DOHH2 (cell line): ENCODE data around the gene HK2.

ENCODE experiments used
- H3F3A ChIP-seq: fragments of 200-600 bp; sonication (generic), shearing (Covaris generic); 2 replicates; pipeline ENCODE4 v1.6.0; 2016; ENCODE audit warnings: antibody characterized with exemption, mild to moderate bottlenecking; ENCODE audit not compliant: control insufficient read depth, insufficient read depth
- H3K27ac ChIP-seq: fragments of 200-600 bp; sonication (generic); 2 replicates; pipeline ENCODE4 v1.5.1; 2014; ENCODE audit warnings: low read depth, mild to moderate bottlenecking, low read length, moderate library complexity
- H3K27me3 ChIP-seq: fragments of 200-600 bp; sonication (generic); 2 replicates; pipeline ENCODE4 v1.6.1; 2014; ENCODE audit warnings: mild to moderate bottlenecking, low read length, mixed read lengths; ENCODE audit not compliant: control insufficient read depth
- H3K36me3 ChIP-seq: fragments of 200-600 bp; sonication (generic); 2 replicates; pipeline ENCODE4 v1.6.1; 2014; ENCODE audit warnings: mild to moderate bottlenecking, low read length, moderate library complexity, mixed read lengths; ENCODE audit not compliant: control insufficient read depth
- H3K4me1 ChIP-seq: fragments of 200-600 bp; sonication (generic); 2 replicates; pipeline ENCODE4 v1.6.1; 2014; ENCODE audit warnings: mild to moderate bottlenecking, low read length, mixed read lengths; ENCODE audit not compliant: control insufficient read depth
- H3K4me2 ChIP-seq: fragments of 200-600 bp; sonication (generic); 2 replicates; pipeline ENCODE4 v1.6.0; 2014; ENCODE audit warnings: mild to moderate bottlenecking, low read length, moderate library complexity
- H3K4me3 ChIP-seq: fragments of 200-600 bp; sonication (generic); 2 replicates; pipeline ENCODE4 v1.5.1; 2014; ENCODE audit warnings: mild to moderate bottlenecking, low read length, mixed read lengths
- H3K79me2 ChIP-seq: fragments of 200-600 bp; sonication (generic); 2 replicates; pipeline ENCODE4 v1.6.1; 2014; ENCODE audit warnings: mild to moderate bottlenecking, low read length, mixed read lengths; ENCODE audit not compliant: control insufficient read depth
- H3K9me2 ChIP-seq: fragments of 200-600 bp; sonication (generic); replicated peaks from 2 replicates; pipeline ENCODE4 v1.6.1; 2014; ENCODE audit warnings: mild to moderate bottlenecking, low read length, mixed read lengths; ENCODE audit not compliant: control insufficient read depth
- H3K9me3 ChIP-seq: fragments of 200-600 bp; sonication (generic); 2 replicates; pipeline ENCODE4 v1.6.1; 2014; ENCODE audit warnings: antibody characterized with exemption, low read length, mixed read lengths; ENCODE audit not compliant: control insufficient read depth, insufficient read depth
- H4K20me1 ChIP-seq: fragments of 200-600 bp; sonication (generic); 2 replicates; pipeline ENCODE4 v1.6.0; 2014; ENCODE audit warnings: low read depth, mild to moderate bottlenecking, antibody characterized with exemption, low read length, moderate library complexity; ENCODE audit not compliant: control insufficient read depth, insufficient read depth
- CTCF ChIP-seq: fragments of 200-600 bp; sonication (generic); IDR thresholded peaks from one replicate; pipeline ENCODE4 v1.5.1; 2014; ENCODE audit warnings: antibody characterized with exemption, mild to moderate bottlenecking, low read depth, low read length; ENCODE audit not compliant: poor library complexity, severe bottlenecking
- EZH2phosphoT487 ChIP-seq: fragments of 200-600 bp; sonication (generic); IDR thresholded peaks from 2 replicates; pipeline ENCODE4 v1.6.1; 2017; ENCODE audit warnings: borderline replicate concordance, mild to moderate bottlenecking, antibody characterized with exemption, low read length, moderate library complexity, mixed read lengths

HK2 gene

GRCh38 chr2:74806355-74806839 is 27.5 kb upstream of the HK2 start:
- Histone ChIP-seq H3K9me3 (no peaks in the 10 kb centered on the region), H3F3A (no peaks in the 10 kb centered on the region), H3K27ac (no peak overlapping the region), H3K27me3 (peaks cover 3% of the 10 kb centered on the region), H3K79me2 (no peaks in the 10 kb centered on the region), H3K4me1 (no peaks in the 10 kb centered on the region; the same call in 1 of the 2 replicates), H3K36me3 (no peaks in the 10 kb centered on the region), H3K4me2 (no peak overlapping the region), H3K9me2 (no peaks in the 10 kb centered on the region), H4K20me1 (no peaks in the 10 kb centered on the region), H3K4me3 (no peak overlapping the region)
- TF ChIP-seq CTCF, result no peak
- no peak for TF ChIP-seq EZH2phosphoT487

GRCh38 chr2:74806920-74807319 is 27.0 kb upstream of the HK2 start:
- Histone ChIP-seq H3K9me2 (no peaks in the 10 kb centered on the region), H3F3A (no peaks in the 10 kb centered on the region), H3K27me3 (peaks cover 5% of the 10 kb centered on the region), H3K27ac (no peak overlapping the region), H3K79me2 (no peaks in the 10 kb centered on the region), H3K36me3 (no peaks in the 10 kb centered on the region), H3K4me2 (no peak overlapping the region), H3K4me3 (no peak overlapping the region), H3K9me3 (no peaks in the 10 kb centered on the region), H4K20me1 (no peaks in the 10 kb centered on the region), H3K4me1 (no peaks in the 10 kb centered on the region; the same call in 1 of the 2 replicates)
- TF ChIP-seq CTCF, result no peak
- TF ChIP-seq EZH2phosphoT487, result no peak

DNA sequence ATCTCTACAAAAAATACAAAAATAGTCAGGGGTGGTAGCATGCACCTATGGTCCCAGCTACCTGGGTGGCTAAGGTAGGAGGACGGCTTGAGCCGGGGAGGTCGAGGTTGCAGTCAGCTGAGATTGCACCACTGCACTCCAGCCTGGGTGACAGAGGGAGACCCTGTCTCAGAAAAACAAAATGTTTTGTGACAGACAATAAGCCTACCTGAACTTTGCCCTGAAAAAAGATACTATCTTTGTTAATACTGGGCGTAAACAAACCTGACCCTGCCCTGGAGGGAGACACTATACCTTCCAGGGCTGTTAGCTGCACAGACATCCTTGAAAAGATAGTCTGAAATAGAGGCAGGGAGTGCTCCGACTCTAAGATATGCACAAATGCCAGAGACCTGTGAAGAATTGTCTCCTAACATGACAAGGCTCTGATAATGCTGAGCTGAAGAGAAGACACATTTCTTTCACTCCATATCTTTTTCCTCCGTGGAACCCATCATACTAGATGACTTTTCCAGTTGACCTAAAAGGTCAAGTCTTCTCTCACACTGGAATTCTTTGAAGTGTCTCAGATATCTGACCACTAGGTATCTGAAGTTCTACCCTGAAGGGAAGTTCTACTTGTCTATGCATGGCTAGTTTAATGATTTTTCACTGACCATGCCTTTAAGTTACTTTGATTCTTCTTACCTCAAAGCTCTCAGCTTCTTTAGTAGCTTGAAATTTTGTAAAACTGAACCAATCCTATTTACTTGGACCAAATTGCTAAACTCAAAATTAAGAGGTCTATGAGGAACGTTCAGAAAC is 20.9 kb upstream of the HK2 start:
- Histone ChIP-seq H3K27me3 (peaks cover 17% of the 10 kb centered on the region), H3K4me3 (no peak overlapping the region), H3K4me2 (no peak overlapping the region), H3K79me2 (no peaks in the 10 kb centered on the region), H4K20me1 (no peaks in the 10 kb centered on the region), H3K9me2 (no peaks in the 10 kb centered on the region), H3F3A (no peaks in the 10 kb centered on the region), H3K27ac (no peak overlapping the region), H3K4me1 (peaks cover 6% of the 10 kb centered on the region), H3K9me3 (no peaks in the 10 kb centered on the region), H3K36me3 (no peaks in the 10 kb centered on the region)
- TF ChIP-seq EZH2phosphoT487, result no peak

- H3K9me3 ChIP-seq, result no peaks in the 10 kb centered on the region
- no peaks in the 10 kb centered on the region for H3K36me3 ChIP-seq
- peaks cover 6% of the 10 kb centered on the region for H3K4me1 ChIP-seq
- peaks cover 17% of the 10 kb centered on the region for H3K27me3 ChIP-seq
- H3K4me3 ChIP-seq, result no peak overlapping the region
- no peaks in the 10 kb centered on the region for H4K20me1 ChIP-seq
- H3F3A ChIP-seq, result no peaks in the 10 kb centered on the region
- no peak overlapping the region for H3K4me2 ChIP-seq
- H3K27ac ChIP-seq, result no peak overlapping the region
- no peaks in the 10 kb centered on the region for H3K9me2 ChIP-seq
- no peaks in the 10 kb centered on the region for H3K79me2 ChIP-seq
- TF ChIP-seq EZH2phosphoT487 (no peak), CTCF (no peak)
These were observed 19.8 kb upstream of the HK2 start for GRCh38 chr2:74814102-74814501.
